SK-N-SH treated with all-trans-retinoic acid at 6 μM for 48 hours (cell line): ENCODE results near the gene SUGCT.

Experiments
- ATAC-seq: fragments of 200-7000 bp; cut with Tn5 transposase; 3 replicates; pipeline ENCODE4 v1.9.1; 2020; ENCODE audit warnings: mild to moderate bottlenecking, moderate library complexity
- ARNTL ChIP-seq: fragments of 450-650 bp; formaldehyde crosslinking; IDR thresholded peaks from 2 replicates; pipeline ENCODE4 v1.5.0; 2020; ENCODE audit warnings: low read depth, mild to moderate bottlenecking, moderate library complexity, borderline replicate concordance
- BACH2 ChIP-seq: fragments of 250-450 bp; sonication (Bioruptor Pico); IDR thresholded peaks from 2 replicates; pipeline ENCODE4 v1.9.0; 2021; ENCODE audit warnings: mild to moderate bottlenecking, borderline replicate concordance
- CREB5 ChIP-seq: fragments of 250-450 bp; sonication (Bioruptor Pico); IDR thresholded peaks from 2 replicates; pipeline ENCODE4 v1.5.1; 2020; ENCODE audit warnings: low read depth, mild to moderate bottlenecking, moderate library complexity
- CSDC2 ChIP-seq: fragments of 250-450 bp; sonication (Bioruptor Pico); IDR thresholded peaks from 2 replicates; pipeline ENCODE4 v1.5.0; 2020; ENCODE audit warnings: mild to moderate bottlenecking, moderate library complexity
- CSRNP3 ChIP-seq: fragments of 250-450 bp; sonication (Bioruptor Pico); IDR thresholded peaks from 2 replicates; pipeline ENCODE4 v1.5.1; 2021; ENCODE audit warnings: mild to moderate bottlenecking, moderate library complexity
- ESRRG ChIP-seq: fragments of 250-450 bp; sonication (Bioruptor Pico); IDR thresholded peaks from 2 replicates; pipeline ENCODE4 v1.6.1; 2021; ENCODE audit warnings: mild to moderate bottlenecking
- GLIS3 ChIP-seq: fragments of 250-450 bp; sonication (Bioruptor Pico); IDR thresholded peaks from 2 replicates; pipeline ENCODE4 v1.5.0; 2020; ENCODE audit warnings: mild to moderate bottlenecking, moderate library complexity
- ISL1 ChIP-seq: fragments of 250-450 bp; sonication (Bioruptor Pico); IDR thresholded peaks from 2 replicates; pipeline ENCODE4 v2.1.2; 2022; ENCODE audit warnings: mild to moderate bottlenecking, moderate library complexity
- OSR1 ChIP-seq: fragments of 250-450 bp; sonication (Bioruptor Pico); IDR thresholded peaks from 2 replicates; pipeline ENCODE4 v1.8.0; 2022; ENCODE audit warnings: moderate library complexity, mild to moderate bottlenecking, inconsistent platforms
- POU6F1 ChIP-seq: fragments of 250-450 bp; sonication (Bioruptor Pico); IDR thresholded peaks from 2 replicates; pipeline ENCODE4 v1.8.0; 2021; ENCODE audit warnings: low read depth, mild to moderate bottlenecking, moderate library complexity, borderline replicate concordance
- PPARA ChIP-seq: fragments of 250-450 bp; sonication (Bioruptor Pico); IDR thresholded peaks from 2 replicates; pipeline ENCODE4 v1.5.0; 2020; ENCODE audit warnings: mild to moderate bottlenecking, borderline replicate concordance
- RARB ChIP-seq: fragments of 250-450 bp; sonication (Bioruptor Pico); IDR thresholded peaks from 2 replicates; pipeline ENCODE4 v1.8.0; 2021; ENCODE audit warnings: mild to moderate bottlenecking, moderate library complexity
- SNAI2 ChIP-seq: fragments of 250-450 bp; sonication (Bioruptor Pico); IDR thresholded peaks from 2 replicates; pipeline ENCODE4 v1.5.0; 2020; ENCODE audit warnings: mild to moderate bottlenecking, moderate library complexity
- TCF4 ChIP-seq: fragments of 250-450 bp; sonication (Bioruptor Pico); IDR thresholded peaks from 2 replicates; pipeline ENCODE4 v1.8.0; 2021; ENCODE audit warnings: mild to moderate bottlenecking, moderate library complexity, borderline replicate concordance
- TOX ChIP-seq: fragments of 250-450 bp; sonication (Bioruptor Pico); IDR thresholded peaks from 2 replicates; pipeline ENCODE4 v1.8.0; 2021; ENCODE audit warnings: mild to moderate bottlenecking, moderate library complexity, borderline replicate concordance
- ZC3H10 ChIP-seq: fragments of 250-450 bp; sonication (Bioruptor Pico); IDR thresholded peaks from 2 replicates; pipeline ENCODE4 v1.5.1; 2021; ENCODE audit warnings: mild to moderate bottlenecking, moderate library complexity
- ZFP3 ChIP-seq: fragments of 250-450 bp; sonication (Bioruptor Pico); IDR thresholded peaks from 2 replicates; pipeline ENCODE4 v1.5.0; 2020; ENCODE audit warnings: mild to moderate bottlenecking, moderate library complexity
- ZFP30 ChIP-seq: fragments of 450-650 bp; formaldehyde crosslinking; IDR thresholded peaks from 2 replicates; pipeline ENCODE4 v1.5.0; 2022; ENCODE audit warnings: mild to moderate bottlenecking, moderate library complexity
- ZNF565 ChIP-seq: fragments of 450-650 bp; formaldehyde crosslinking; conservative IDR thresholded peaks from 2 replicates; pipeline ENCODE4 v1.5.0; 2020; ENCODE audit warnings: low read depth, mild to moderate bottlenecking, moderate library complexity
- ZNF70 ChIP-seq: fragments of 450-650 bp; formaldehyde crosslinking; IDR thresholded peaks from 2 replicates; pipeline ENCODE4 v1.5.0; 2020; ENCODE audit warnings: mild to moderate bottlenecking, moderate library complexity
- ZNF8 ChIP-seq: fragments of 450-650 bp; formaldehyde crosslinking; IDR thresholded peaks from 2 replicates; pipeline ENCODE4 v1.5.0; 2020; ENCODE audit warnings: mild to moderate bottlenecking, moderate library complexity
- TF ChIP-seq, protein P1 (sequence below): fragments of 250-450 bp; sonication (Bioruptor Pico); IDR thresholded peaks from 2 replicates; pipeline ENCODE4 v1.5.0; 2020; ENCODE audit warnings: mild to moderate bottlenecking, moderate library complexity

The SUGCT gene

DNA sequence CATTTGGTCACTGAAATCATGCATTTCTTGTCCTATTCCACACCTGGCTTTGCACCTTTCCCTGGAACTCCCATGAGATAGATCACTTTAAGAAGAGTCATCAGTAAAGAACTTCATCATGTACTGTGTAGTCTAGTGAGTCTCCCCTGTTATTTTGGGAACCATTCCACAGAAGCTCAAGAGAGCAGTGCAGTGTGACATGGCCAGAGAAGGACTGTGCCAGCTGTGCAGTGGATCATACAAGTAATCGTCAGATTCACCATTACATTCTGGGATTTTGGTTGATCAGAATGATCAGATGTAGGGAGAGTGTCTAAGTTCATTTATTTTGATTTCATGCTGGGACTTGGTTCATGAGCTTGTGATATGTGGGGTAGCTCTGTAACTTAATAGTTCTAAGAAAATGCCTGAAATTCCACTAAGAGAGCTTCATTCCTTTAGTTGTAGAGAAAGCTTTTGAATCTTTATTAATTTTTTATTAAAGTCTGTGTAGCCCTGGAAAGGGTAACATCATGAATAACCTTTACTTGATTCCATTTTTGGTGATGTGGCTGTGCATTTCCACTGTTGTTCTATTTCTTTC is 166.8 kb downstream of the SUGCT start:
- ATAC-seq = peak; percentile 57
- TF ChIP-seq ZNF70 (CRISPR knock-in tag) (no peak), ZFP3 (CRISPR knock-in tag) (no peak), CSDC2 (CRISPR knock-in tag) (no peak), ZNF8 (CRISPR knock-in tag) (no peak), ZC3H10 (CRISPR knock-in tag) (no peak), SNAI2 (CRISPR knock-in tag) (no peak), ESRRG (CRISPR knock-in tag) (no peak), OSR1 (CRISPR knock-in tag) (no peak), ZFP30 (CRISPR knock-in tag) (no peak)

- no peak for ATAC-seq
- TF ChIP-seq ZFP30 (CRISPR knock-in tag) (no peak), GLIS3 (CRISPR knock-in tag) (no peak), PPARA (no peak), TCF4 (CRISPR knock-in tag) (no peak), BACH2 (CRISPR knock-in tag) (no peak), ZFP3 (CRISPR knock-in tag) (no peak), ZNF565 (CRISPR knock-in tag) (no peak), POU6F1 (CRISPR knock-in tag) (no peak), RARB (no peak), TOX (CRISPR knock-in tag) (no peak), CREB5 (CRISPR knock-in tag) (no peak), ESRRG (CRISPR knock-in tag) (no peak), CSRNP3 (CRISPR knock-in tag) (no peak), ZNF8 (CRISPR knock-in tag) (no peak), CSDC2 (CRISPR knock-in tag) (no peak), ZC3H10 (CRISPR knock-in tag) (no peak), ZNF70 (CRISPR knock-in tag) (no peak), ISL1 (CRISPR knock-in tag) (no peak)
- TF ChIP-seq, protein P1, sequence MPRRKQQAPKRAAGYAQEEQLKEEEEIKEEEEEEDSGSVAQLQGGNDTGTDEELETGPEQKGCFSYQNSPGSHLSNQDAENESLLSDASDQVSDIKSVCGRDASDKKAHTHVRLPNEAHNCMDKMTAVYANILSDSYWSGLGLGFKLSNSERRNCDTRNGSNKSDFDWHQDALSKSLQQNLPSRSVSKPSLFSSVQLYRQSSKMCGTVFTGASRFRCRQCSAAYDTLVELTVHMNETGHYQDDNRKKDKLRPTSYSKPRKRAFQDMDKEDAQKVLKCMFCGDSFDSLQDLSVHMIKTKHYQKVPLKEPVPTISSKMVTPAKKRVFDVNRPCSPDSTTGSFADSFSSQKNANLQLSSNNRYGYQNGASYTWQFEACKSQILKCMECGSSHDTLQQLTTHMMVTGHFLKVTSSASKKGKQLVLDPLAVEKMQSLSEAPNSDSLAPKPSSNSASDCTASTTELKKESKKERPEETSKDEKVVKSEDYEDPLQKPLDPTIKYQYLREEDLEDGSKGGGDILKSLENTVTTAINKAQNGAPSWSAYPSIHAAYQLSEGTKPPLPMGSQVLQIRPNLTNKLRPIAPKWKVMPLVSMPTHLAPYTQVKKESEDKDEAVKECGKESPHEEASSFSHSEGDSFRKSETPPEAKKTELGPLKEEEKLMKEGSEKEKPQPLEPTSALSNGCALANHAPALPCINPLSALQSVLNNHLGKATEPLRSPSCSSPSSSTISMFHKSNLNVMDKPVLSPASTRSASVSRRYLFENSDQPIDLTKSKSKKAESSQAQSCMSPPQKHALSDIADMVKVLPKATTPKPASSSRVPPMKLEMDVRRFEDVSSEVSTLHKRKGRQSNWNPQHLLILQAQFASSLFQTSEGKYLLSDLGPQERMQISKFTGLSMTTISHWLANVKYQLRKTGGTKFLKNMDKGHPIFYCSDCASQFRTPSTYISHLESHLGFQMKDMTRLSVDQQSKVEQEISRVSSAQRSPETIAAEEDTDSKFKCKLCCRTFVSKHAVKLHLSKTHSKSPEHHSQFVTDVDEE = no peak
- TF ChIP-seq, all 23 proteins: peak for 0
Measured at GRCh38 chr7:40303996-40304395, 169.2 kb downstream of the SUGCT start.

DNA sequence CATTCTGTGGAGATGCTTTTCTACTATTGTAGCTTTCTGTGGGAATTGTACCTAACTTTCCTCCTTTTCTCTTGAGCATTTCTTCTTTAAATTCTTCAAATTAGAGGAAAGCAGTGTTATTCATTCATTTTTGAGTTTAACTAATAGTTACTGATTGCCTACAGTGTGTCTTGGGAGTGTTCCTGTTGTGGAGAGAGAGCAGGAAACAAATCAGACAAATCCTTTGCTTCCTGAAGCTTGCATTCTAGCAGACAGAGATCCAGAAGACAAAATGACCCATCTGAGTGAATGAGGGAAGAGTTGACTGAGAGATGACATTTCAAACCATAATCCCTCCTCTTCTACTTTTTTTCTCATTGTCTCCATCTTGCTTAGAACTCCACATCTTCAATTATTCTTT is 170.4 kb downstream of the SUGCT start:
- TF ChIP-seq ESRRG (CRISPR knock-in tag) = no peak
- TF ChIP-seq TCF4 (CRISPR knock-in tag) = no peak
- TF ChIP-seq RARB = no peak
- TF ChIP-seq, protein P1 = no peak
- TF ChIP-seq PPARA = no peak
- TF ChIP-seq SNAI2 (CRISPR knock-in tag) = no peak
- TF ChIP-seq ZNF565 (CRISPR knock-in tag) = no peak
- no peak for TF ChIP-seq BACH2 (CRISPR knock-in tag)
- TF ChIP-seq CREB5 (CRISPR knock-in tag) = no peak
- TF ChIP-seq ZNF70 (CRISPR knock-in tag) = no peak
- no peak for TF ChIP-seq TOX (CRISPR knock-in tag)
- no peak for TF ChIP-seq ZFP30 (CRISPR knock-in tag)
- TF ChIP-seq ARNTL (CRISPR knock-in tag) = no peak
- no peak for TF ChIP-seq ZC3H10 (CRISPR knock-in tag)
- no peak for TF ChIP-seq CSRNP3 (CRISPR knock-in tag)
- TF ChIP-seq, all 23 proteins: peak for 0
- ATAC-seq = no peak
